SK-N-SH (cell line): Measurements from ENCODE around the gene CHDH. TPM values are rescaled to one million over a fixed set of nuclear protein-coding genes. Genes with fewer than 3 reads are reported as not detected.

Source experiments
- CTCF ChIA-PET: fragments of 300-600, 350-600 bp; formaldehyde crosslinking; extraction: SDS; loops from one replicate; lab custom pipeline; 2021; lab: Yijun Ruan, JAX
- POLR2A ChIA-PET: fragments of 350-600 bp; sonication (Branson Sonifier 250); formaldehyde crosslinking; extraction: SDS; loops from one replicate; lab custom pipeline; 2020; ENCODE audit warnings: antibody characterized with exemption, inconsistent platforms; lab: Yijun Ruan, JAX
- DNase-seq: peaks from one replicate; pipeline ENCODE4 v3.0.0; 2012
- H2AFZ ChIP-seq: fragments of 200-600 bp; sonication (generic); 2 replicates; pipeline ENCODE4 v1.8.1; 2016; ENCODE audit warnings: antibody characterized with exemption, mild to moderate bottlenecking, low read depth
- H3F3A ChIP-seq: fragments of 200-600 bp; sonication (generic); replicated peaks from 2 replicates; pipeline ENCODE3; 2016; ENCODE audit warnings: antibody characterized with exemption, mild to moderate bottlenecking; ENCODE audit not compliant: insufficient read depth
- H3K27ac ChIP-seq, 2 experiments: fragments of 200-500 bp in 1 of 2; fragments of 200-600 bp in 1 of 2; sonication (Bioruptor generic) in 1 of 2; sonication (generic), shearing (Covaris generic) in 1 of 2; 2 replicates each; pipeline versions ENCODE4 v1.5.1 to v1.6.1; 2014 to 2016; ENCODE audit warnings: low read depth in 2 of 2, inconsistent platforms in 1 of 2, low read length in 1 of 2, mild to moderate bottlenecking in 1 of 2, mixed read lengths in 1 of 2
- H3K27me3 ChIP-seq: fragments of 200-600 bp; sonication (generic), shearing (Covaris generic); 2 replicates; pipeline ENCODE4 v1.6.1; 2016; ENCODE audit warnings: mixed run types; ENCODE audit not compliant: insufficient read depth
- H3K36me3 ChIP-seq, 2 experiments: fragments of 200-500 bp in 1 of 2; fragments of 200-600 bp in 1 of 2; sonication (Bioruptor generic) in 1 of 2; sonication (generic) in 1 of 2; replicated peaks in 1 of 2; 2 replicates each; pipeline versions ENCODE3 to v1.5.1; 2014 to 2016; ENCODE audit warnings: low read length in 1 of 2, mild to moderate bottlenecking in 1 of 2; ENCODE audit not compliant: insufficient read depth in 2 of 2, control insufficient read depth in 1 of 2
- H3K4me1 ChIP-seq, 2 experiments: fragments of 200-500 bp in 1 of 2; fragments of 200-600 bp in 1 of 2; sonication (Bioruptor generic) in 1 of 2; sonication (generic), shearing (Covaris generic) in 1 of 2; 2 replicates each; pipeline versions ENCODE4 v1.5.1 to v1.6.1; 2014 to 2016; ENCODE audit warnings: low read depth in 1 of 2, low read length in 1 of 2, mixed run types in 1 of 2; ENCODE audit not compliant: insufficient read depth in 2 of 2, control insufficient read depth in 1 of 2
- H3K4me2 ChIP-seq: fragments of 200-600 bp; sonication (generic), shearing (Covaris generic); 2 replicates; pipeline ENCODE4 v1.6.1; 2017; ENCODE audit warnings: mixed run types
- H3K4me3 ChIP-seq, 2 experiments: fragments of 200-500 bp in 1 of 2; fragments of 200-600 bp in 1 of 2; sonication (Bioruptor generic) in 1 of 2; sonication (generic), shearing (Covaris generic) in 1 of 2; 2 replicates each; pipeline versions ENCODE4 v1.5.1 to v1.8.1; 2014 to 2016; ENCODE audit warnings: low read depth in 2 of 2, inconsistent platforms in 1 of 2, low read length in 1 of 2, mild to moderate bottlenecking in 1 of 2, mixed read lengths in 1 of 2, moderate library complexity in 1 of 2
- H3K79me2 ChIP-seq: fragments of 200-600 bp; sonication (generic); 2 replicates; pipeline ENCODE4 v1.8.1; 2017; ENCODE audit warnings: mild to moderate bottlenecking; ENCODE audit not compliant: insufficient read depth
- H3K9ac ChIP-seq: fragments of 200-600 bp; sonication (generic); 2 replicates; pipeline ENCODE4 v1.6.1; 2017; ENCODE audit warnings: mixed run types
- H3K9me2 ChIP-seq: fragments of 200-600 bp; sonication (generic); 2 replicates; pipeline ENCODE4 v1.6.1; 2017; ENCODE audit warnings: mixed run types
- H3K9me3 ChIP-seq: fragments of 200-600 bp; sonication (generic); 2 replicates; pipeline ENCODE4 v1.6.1; 2017; ENCODE audit warnings: mixed run types, mild to moderate bottlenecking, moderate library complexity
- H4K20me1 ChIP-seq: fragments of 200-600 bp; sonication (generic); 2 replicates; pipeline ENCODE4 v1.6.1; 2017; ENCODE audit warnings: mild to moderate bottlenecking, mixed run types; ENCODE audit not compliant: insufficient read depth
- ELF1 ChIP-seq: IDR thresholded peaks from 2 replicates; pipeline ENCODE4 v1.4.0; 2012
- EP300 ChIP-seq, 2 experiments: IDR thresholded peaks; 2 replicates each; pipeline versions ENCODE4 v1.4.0 to v1.6.1; 2012; ENCODE audit warnings: borderline replicate concordance in 1 of 2, low read depth in 1 of 2, low read length in 1 of 2
- EZH2phosphoT487 ChIP-seq: fragments of 200-600 bp; sonication (generic); IDR thresholded peaks from 2 replicates; pipeline ENCODE4 v1.6.1; 2017; ENCODE audit warnings: low read depth, mixed run types, mild to moderate bottlenecking, antibody characterized with exemption, moderate library complexity, borderline replicate concordance
- FOXM1 ChIP-seq: IDR thresholded peaks from 2 replicates; pipeline ENCODE4 v1.4.0; 2012; ENCODE audit warnings: low read depth, mild to moderate bottlenecking
- GABPA ChIP-seq: IDR thresholded peaks from 2 replicates; pipeline ENCODE4 v1.4.0; 2012; ENCODE audit warnings: low read depth, mild to moderate bottlenecking
- GATA2 ChIP-seq: sonication (generic); formaldehyde crosslinking; IDR thresholded peaks from 2 replicates; pipeline ENCODE4 v1.5.0; 2020; ENCODE audit warnings: mild to moderate bottlenecking, missing genetic modification reagents
- MXI1 ChIP-seq: IDR thresholded peaks from 2 replicates; pipeline ENCODE4 v1.6.1; 2012; ENCODE audit warnings: mild to moderate bottlenecking, low read depth, low read length, improper control_type of control experiment
- NRF1 ChIP-seq: IDR thresholded peaks from 2 replicates; pipeline ENCODE4 v1.6.1; 2012; ENCODE audit warnings: low read depth, mild to moderate bottlenecking, low read length
- POLR2AphosphoS5 ChIP-seq: IDR thresholded peaks from 2 replicates; pipeline ENCODE4 v1.6.1; 2012; ENCODE audit warnings: low read depth, low read length
- RAD21 ChIP-seq: IDR thresholded peaks from 2 replicates; pipeline ENCODE4 v1.6.1; 2012; ENCODE audit warnings: mild to moderate bottlenecking, low read length
- RCOR1 ChIP-seq: fragments of 150-350 bp; IDR thresholded peaks from 2 replicates; pipeline ENCODE4 v1.6.1; 2017; ENCODE audit warnings: antibody characterized with exemption, low read length
- RXRA ChIP-seq: IDR thresholded peaks from 2 replicates; pipeline ENCODE4 v1.4.0; 2012; ENCODE audit warnings: low read depth, mild to moderate bottlenecking, borderline replicate concordance
- USF2 ChIP-seq: fragments of 150-350 bp; IDR thresholded peaks from 2 replicates; pipeline ENCODE4 v1.6.1; 2017; ENCODE audit warnings: antibody characterized with exemption, low read length, low read depth, borderline replicate concordance
- YY1 ChIP-seq: IDR thresholded peaks from 2 replicates; pipeline ENCODE4 v1.4.0; 2012; ENCODE audit warnings: low read depth, mild to moderate bottlenecking
- ZBTB33 ChIP-seq: IDR thresholded peaks from 2 replicates; pipeline ENCODE4 v1.4.0; 2012; ENCODE audit warnings: low read depth, borderline replicate concordance
- WGBS: methylation state at CpG from one replicate; pipeline ENCODE4 v1.1.6; 2017; ENCODE audit warnings: low lambda C conversion rate; 5-methylcytosine and 5-hydroxymethylcytosine counted together
- polyA plus RNA-seq, 3 experiments: library from polyadenylated mRNA; depleted of rRNA; stranded (reverse); fragments of >200 nt; gene quantifications; 2 replicates each; pipeline ENCODE4 v1.2.3, GENCODE V29; 2012
- TF ChIP-seq, protein P1 (sequence below): fragments of 200-600 bp; sonication (generic); IDR thresholded peaks from 2 replicates; pipeline ENCODE4 v1.6.1; 2017; ENCODE audit warnings: antibody characterized with exemption, mild to moderate bottlenecking, moderate library complexity
- TF ChIP-seq, protein P2 (sequence below): fragments of 150-350 bp; IDR thresholded peaks from 2 replicates; pipeline ENCODE4 v1.6.1; 2016; ENCODE audit warnings: mild to moderate bottlenecking, low read depth, low read length
- TF ChIP-seq, protein P3 (sequence below): IDR thresholded peaks from 2 replicates; pipeline ENCODE4 v1.4.0; 2012; ENCODE audit warnings: low read depth

CHDH gene
- polyA plus RNA-seq, 1 of the 3 experiments (the other 2 are of a cell fraction), result 0.33 TPM

DNA sequence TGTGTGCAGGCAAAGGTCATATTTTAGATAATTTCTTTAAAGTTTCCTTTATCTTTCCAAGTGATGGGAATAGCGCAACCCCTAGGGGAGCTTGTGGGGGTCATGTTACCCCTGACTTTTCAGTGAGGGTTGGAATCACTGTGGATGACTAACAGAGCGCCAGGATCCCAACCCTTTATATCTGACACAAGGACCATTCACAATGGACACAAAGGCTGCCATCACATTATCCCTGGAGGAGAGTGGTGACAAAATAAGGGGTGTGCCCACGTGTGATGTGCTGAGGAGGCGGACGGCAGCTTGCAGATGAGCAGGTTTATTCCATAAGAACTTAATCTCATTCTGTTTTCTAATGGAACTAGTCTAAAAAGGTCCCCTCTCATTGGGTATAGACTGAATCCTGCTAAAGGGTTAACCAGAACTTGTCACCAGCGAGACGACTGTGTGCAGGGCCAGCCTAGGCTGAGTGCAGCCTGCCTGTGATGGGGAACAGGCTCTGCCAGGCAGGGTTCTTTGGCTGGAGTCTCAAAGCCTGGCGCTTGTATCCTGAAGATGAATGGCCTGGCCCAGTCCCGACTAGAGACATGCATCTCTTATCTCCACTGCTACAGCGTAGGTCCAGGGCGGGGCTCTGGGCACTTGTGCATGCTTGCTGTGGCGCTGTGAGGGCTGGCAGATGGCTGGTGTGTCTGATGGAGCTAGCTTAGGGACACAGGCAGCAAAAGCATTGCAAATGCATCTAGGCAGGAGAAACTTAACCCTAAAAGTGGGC lies 50.2 kb downstream of the CHDH start:
- Histone ChIP-seq H3K27me3 (no peaks in the 10 kb centered on the region), H3K4me3 (no peak overlapping the region), H3K9me3 (no peaks in the 10 kb centered on the region), H3K79me2 (no peaks in the 10 kb centered on the region), H3K4me1 (peaks cover 0 to 33% of the 10 kb centered on the region in 2 experiments; a peak in 2 of 4 replicates), H3K27ac (peak overlapping the region in 1 of 2 experiments; percentile 90; a peak in 2 of 4 replicates), H3K36me3 (no peaks in the 10 kb centered on the region), H3F3A (no peaks in the 10 kb centered on the region), H4K20me1 (no peaks in the 10 kb centered on the region), H3K9ac (no peak overlapping the region), H2AFZ (no peak overlapping the region), H3K9me2 (no peaks in the 10 kb centered on the region), H3K4me2 (no peak overlapping the region)
- ChIA-PET CTCF (no interaction called here), POLR2A (no interaction called here)
- peak; percentile 91 for DNase-seq
- 38% methylated on average over 12 of the region's 12 CpGs for WGBS
- TF ChIP-seq RAD21 (peak; percentile 32), POLR2AphosphoS5 (no peak), FOXM1 (no peak), RXRA (no peak), MXI1 (peak; percentile 83; the same call in 1 of the 2 replicates), GATA2 (CRISPR knock-in tag) (peak; percentile 98), RCOR1 (peak; percentile 73), EP300 (IDR thresholded peaks at IDR 0.05; ENCODE audit: borderline replicate concordance in 1 of 2, low read depth in 1 of 2, low read length in 1 of 2) (peak in 1 of 2 experiments; percentile 72; a peak in 1 of 4 replicates), ELF1 (no peak), GABPA (no peak)
- TF ChIP-seq, protein P1, sequence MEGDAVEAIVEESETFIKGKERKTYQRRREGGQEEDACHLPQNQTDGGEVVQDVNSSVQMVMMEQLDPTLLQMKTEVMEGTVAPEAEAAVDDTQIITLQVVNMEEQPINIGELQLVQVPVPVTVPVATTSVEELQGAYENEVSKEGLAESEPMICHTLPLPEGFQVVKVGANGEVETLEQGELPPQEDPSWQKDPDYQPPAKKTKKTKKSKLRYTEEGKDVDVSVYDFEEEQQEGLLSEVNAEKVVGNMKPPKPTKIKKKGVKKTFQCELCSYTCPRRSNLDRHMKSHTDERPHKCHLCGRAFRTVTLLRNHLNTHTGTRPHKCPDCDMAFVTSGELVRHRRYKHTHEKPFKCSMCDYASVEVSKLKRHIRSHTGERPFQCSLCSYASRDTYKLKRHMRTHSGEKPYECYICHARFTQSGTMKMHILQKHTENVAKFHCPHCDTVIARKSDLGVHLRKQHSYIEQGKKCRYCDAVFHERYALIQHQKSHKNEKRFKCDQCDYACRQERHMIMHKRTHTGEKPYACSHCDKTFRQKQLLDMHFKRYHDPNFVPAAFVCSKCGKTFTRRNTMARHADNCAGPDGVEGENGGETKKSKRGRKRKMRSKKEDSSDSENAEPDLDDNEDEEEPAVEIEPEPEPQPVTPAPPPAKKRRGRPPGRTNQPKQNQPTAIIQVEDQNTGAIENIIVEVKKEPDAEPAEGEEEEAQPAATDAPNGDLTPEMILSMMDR, result no peak
- TF ChIP-seq, protein P2, sequence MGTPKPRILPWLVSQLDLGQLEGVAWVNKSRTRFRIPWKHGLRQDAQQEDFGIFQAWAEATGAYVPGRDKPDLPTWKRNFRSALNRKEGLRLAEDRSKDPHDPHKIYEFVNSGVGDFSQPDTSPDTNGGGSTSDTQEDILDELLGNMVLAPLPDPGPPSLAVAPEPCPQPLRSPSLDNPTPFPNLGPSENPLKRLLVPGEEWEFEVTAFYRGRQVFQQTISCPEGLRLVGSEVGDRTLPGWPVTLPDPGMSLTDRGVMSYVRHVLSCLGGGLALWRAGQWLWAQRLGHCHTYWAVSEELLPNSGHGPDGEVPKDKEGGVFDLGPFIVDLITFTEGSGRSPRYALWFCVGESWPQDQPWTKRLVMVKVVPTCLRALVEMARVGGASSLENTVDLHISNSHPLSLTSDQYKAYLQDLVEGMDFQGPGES, result no peak

DNA sequence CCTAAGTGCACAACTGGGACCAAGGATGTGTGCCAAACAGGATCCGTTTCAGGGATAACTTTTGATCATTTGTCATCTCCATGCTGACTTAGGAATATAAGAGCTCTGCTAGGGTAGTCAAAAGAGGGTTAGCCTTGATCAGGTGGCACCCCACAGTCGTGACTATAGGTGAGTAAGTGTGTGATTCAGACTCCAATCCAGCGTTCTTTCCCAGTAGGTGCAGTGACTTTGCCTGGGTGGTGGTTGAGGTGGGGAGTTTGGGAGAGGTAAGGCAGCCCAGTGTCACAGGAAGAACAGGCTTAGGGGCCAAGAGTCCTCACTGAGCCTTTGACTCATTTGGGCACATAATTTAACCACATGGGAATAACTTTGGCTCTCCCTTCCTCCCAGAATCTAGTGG lies 51.0 kb downstream of the CHDH start:
- H3K4me3 ChIP-seq, result no peak overlapping the region
- H3K4me1 ChIP-seq, result peaks cover 0 to 33% of the 10 kb centered on the region in 2 experiments; a peak in 2 of 4 replicates
- no peak overlapping the region for H2AFZ ChIP-seq
- no peak for DNase-seq
- no peaks in the 10 kb centered on the region for H3K27me3 ChIP-seq
- 34% methylated on average over 3 of the region's 3 CpGs for WGBS
- no peaks in the 10 kb centered on the region for H3K9me3 ChIP-seq
- H4K20me1 ChIP-seq, result no peaks in the 10 kb centered on the region
- no peaks in the 10 kb centered on the region for H3K9me2 ChIP-seq
- no peaks in the 10 kb centered on the region for H3F3A ChIP-seq
- CTCF ChIA-PET, result no interaction called here
- H3K27ac ChIP-seq, result peak overlapping the region in 1 of 2 experiments; percentile 90; a peak in 2 of 4 replicates
- no peaks in the 10 kb centered on the region for H3K79me2 ChIP-seq
- H3K4me2 ChIP-seq, result no peak overlapping the region
- H3K9ac ChIP-seq, result no peak overlapping the region
- H3K36me3 ChIP-seq, result no peaks in the 10 kb centered on the region
- POLR2A ChIA-PET, result no interaction called here
- TF ChIP-seq MXI1 (no peak), YY1 (no peak), EZH2phosphoT487 (no peak), ZBTB33 (no peak), NRF1 (no peak), EP300 (IDR thresholded peaks at IDR 0.05; ENCODE audit: borderline replicate concordance in 1 of 2, low read depth in 1 of 2, low read length in 1 of 2) (no peak), USF2 (no peak), GABPA (no peak)
- TF ChIP-seq, protein P1, result no peak
- TF ChIP-seq, protein P3, sequence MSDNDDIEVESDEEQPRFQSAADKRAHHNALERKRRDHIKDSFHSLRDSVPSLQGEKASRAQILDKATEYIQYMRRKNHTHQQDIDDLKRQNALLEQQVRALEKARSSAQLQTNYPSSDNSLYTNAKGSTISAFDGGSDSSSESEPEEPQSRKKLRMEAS, result no peak
